Left renal pelvis (tissue), 4 donors: ENCODE measurements around the gene ARID3B. TPM values are rescaled to one million over a fixed set of nuclear protein-coding genes. Genes with fewer than 3 reads are reported as not detected.

ENCODE experiments used
- DNase-seq, 4 donors: peaks; one replicate each; pipeline ENCODE4 v3.0.0-alpha.2; 2013; ENCODE audit warnings: low read depth in 4 of 4, low spot score in 3 of 4
- polyA plus RNA-seq, 4 donors: library from polyadenylated mRNA; unstranded; fragments of 120-200 nt; gene quantifications; one replicate each; pipeline ENCODE4 v1.2.1, GENCODE V29; 2013; ENCODE audit not compliant: insufficient read length in 4 of 4

ARID3B gene
- polyA plus RNA-seq, 4 donors: 5.2 to 17.1 (median 14.9) TPM

GRCh38 chr15:74633781-74634180 lies 92.8 kb downstream of the ARID3B start:
- DNase-seq: no peak

DNA sequence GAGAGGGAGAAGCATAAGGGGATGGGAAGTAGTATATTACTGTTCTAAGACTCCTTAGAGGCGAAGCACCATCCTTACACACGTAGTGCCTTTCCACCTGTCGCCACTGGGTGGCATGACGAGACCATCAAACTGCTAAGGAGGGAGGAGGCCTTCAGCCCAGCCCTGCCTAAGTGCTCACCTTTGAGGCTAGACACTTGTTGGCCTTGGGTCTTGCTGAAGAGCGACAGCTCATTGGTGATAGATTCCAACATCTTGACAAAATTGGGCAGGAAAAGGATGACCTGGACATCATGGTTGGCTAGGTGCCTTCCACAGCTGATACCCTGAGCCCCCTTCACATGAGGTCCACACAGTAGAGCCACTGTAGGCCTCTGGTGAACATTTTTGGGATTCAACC lies 94.2 kb downstream of the ARID3B start:
- no peak for DNase-seq

GRCh38 chr15:74636984-74637383 lies 96.0 kb downstream of the ARID3B start:
- no peak for DNase-seq

DNA sequence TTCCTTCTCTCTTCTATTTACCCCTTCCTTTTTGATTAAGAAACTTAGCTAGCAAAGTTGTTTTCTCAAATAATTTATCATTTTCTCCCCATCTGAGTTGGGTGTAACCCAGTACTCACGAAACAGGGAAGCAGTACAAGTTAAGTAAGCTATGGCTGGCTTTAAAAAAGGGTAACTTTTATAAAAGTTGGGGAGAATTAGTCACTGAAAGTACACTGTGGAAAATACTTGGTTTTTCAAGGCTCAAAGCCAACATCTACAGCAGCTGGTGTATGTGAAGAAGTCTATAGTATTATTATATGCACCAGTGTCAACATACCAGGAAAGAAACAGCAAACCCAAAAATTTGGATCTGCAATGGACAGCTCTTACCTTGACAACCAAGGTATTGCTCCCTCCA lies 100.1 kb downstream of the ARID3B start:
- DNase-seq: no peak

DNA sequence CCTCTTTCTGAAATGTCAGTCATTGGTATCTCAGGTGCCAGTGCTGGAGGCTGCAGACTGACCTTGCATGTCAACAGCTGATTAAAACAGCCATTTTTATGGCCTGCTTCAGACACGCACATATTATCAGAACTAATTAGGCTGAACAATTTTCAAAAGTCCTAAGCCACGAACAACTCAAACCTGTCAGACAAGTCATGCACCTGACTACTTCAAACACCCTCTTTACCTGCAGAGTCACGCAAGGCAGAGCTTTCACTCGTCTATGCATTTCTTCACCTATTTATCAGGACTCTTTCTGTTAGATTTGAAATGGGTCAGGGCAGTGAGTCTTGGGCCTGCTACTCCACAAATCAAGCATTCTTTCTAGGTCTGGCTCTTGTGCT lies 101.3 kb downstream of the ARID3B start:
- peak in 2 of 4 donors; percentile 14 to 27 for DNase-seq

- no peak for DNase-seq
Measured at GRCh38 chr15:74642734-74643664, 102.0 kb downstream of the ARID3B start.

GRCh38 chr15:74643665-74644204 lies 102.7 kb downstream of the ARID3B start:
- DNase-seq: no peak

GRCh38 chr15:74646480-74646879 lies 105.5 kb downstream of the ARID3B start:
- DNase-seq: no peak

Other genes with a start within 250 kb of the ARID3B start
- gene CYP11A1, start 173.6 kb upstream of the ARID3B start, polyA plus RNA-seq: 1 to 10 TPM; 1.1 to 6.0 (median 1.9) TPM
- 10 to 100 TPM in 1 of 4 donors, 1 to 10 TPM in 3; 5.9 to 16.8 (median 6.7) TPM for gene SEMA7A, start 107.3 kb upstream of the ARID3B start, polyA plus RNA-seq
- 10 to 100 TPM; 49.3 to 67.7 (median 63.1) TPM for gene UBL7, start 80.1 kb upstream of the ARID3B start, polyA plus RNA-seq
- gene CLK3, start 74.6 kb downstream of the ARID3B start, polyA plus RNA-seq: 10 to 100 TPM; 61.0 to 84.1 (median 70.9) TPM
- 10 to 100 TPM; 35.8 to 42.9 (median 39.8) TPM for gene EDC3, start 154.8 kb downstream of the ARID3B start, polyA plus RNA-seq
- not detected for gene CYP1A1, start 184.3 kb downstream of the ARID3B start, polyA plus RNA-seq
- gene CYP1A2, start 207.6 kb downstream of the ARID3B start, polyA plus RNA-seq: under 1 TPM; 0.06 to 0.20 (median 0.13) TPM
- 10 to 100 TPM; 34.6 to 52.8 (median 43.5) TPM for gene CSK, start 240.9 kb downstream of the ARID3B start, polyA plus RNA-seq